ENCODE measurements around the gene TMEM129. TPM values are rescaled to one million over a fixed set of nuclear protein-coding genes. Genes with fewer than 3 reads are reported as not detected.

Gene TMEM129
- total and polyA plus RNA-seq, 4 donors: 15.2 to 44.5 (median 39.9) TPM

- WGBS (ENCODE audit: insufficient coverage): 81% methylated on average over 12 of the region's 13 CpGs
- peak in 1 of 6 donors; percentile 66 for DNase-seq (ENCODE audit: low read depth in 4 of 6, low spot score in 6 of 6)
These were observed 15.7 kb upstream of the TMEM129 start for GRCh38 chr4:1736812-1737211.

GRCh38 chr4:1735215-1735614 lies 14.1 kb upstream of the TMEM129 start:
- no peaks in the 10 kb centered on the region for H3K4me1 ChIP-seq (ENCODE audit: control insufficient read depth, insufficient read depth, low read length)
- no peak overlapping the region for H3K27ac ChIP-seq (ENCODE audit: low read depth, low read length)
- WGBS (ENCODE audit: insufficient coverage): 94% methylated on average over 20 of the region's 20 CpGs
- no peaks in the 10 kb centered on the region for H3K27me3 ChIP-seq (ENCODE audit: control insufficient read depth, insufficient read depth, low read length)
- H3K36me3 ChIP-seq (ENCODE audit: control insufficient read depth, insufficient read depth, low read length): peaks cover 77% of the 10 kb centered on the region
- no peaks in the 10 kb centered on the region for H3K9me3 ChIP-seq (ENCODE audit: control insufficient read depth, insufficient read depth, low read length)
- no peak overlapping the region for H3K4me3 ChIP-seq (ENCODE audit: low read depth, low read length)
- no peak for DNase-seq (ENCODE audit: low read depth in 4 of 6, low spot score in 6 of 6)

More at GRCh38 chr4:1736812-1737211, 15.7 kb upstream of the TMEM129 start:
- no peaks in the 10 kb centered on the region for H3K4me1 ChIP-seq (ENCODE audit: control insufficient read depth, insufficient read depth, low read length)
- peaks cover 78% of the 10 kb centered on the region for H3K36me3 ChIP-seq (ENCODE audit: control insufficient read depth, insufficient read depth, low read length)
- H3K9me3 ChIP-seq (ENCODE audit: control insufficient read depth, insufficient read depth, low read length): no peaks in the 10 kb centered on the region
- H3K27me3 ChIP-seq (ENCODE audit: control insufficient read depth, insufficient read depth, low read length): no peaks in the 10 kb centered on the region
- H3K27ac ChIP-seq (ENCODE audit: low read depth, low read length): no peak overlapping the region
- H3K4me3 ChIP-seq (ENCODE audit: low read depth, low read length): no peak overlapping the region

GRCh38 chr4:1732911-1733310 lies 11.8 kb upstream of the TMEM129 start:
- Histone ChIP-seq H3K27me3 (ENCODE audit: control insufficient read depth, insufficient read depth, low read length) (no peaks in the 10 kb centered on the region), H3K9me3 (ENCODE audit: control insufficient read depth, insufficient read depth, low read length) (no peaks in the 10 kb centered on the region), H3K4me1 (ENCODE audit: control insufficient read depth, insufficient read depth, low read length) (peaks cover 13% of the 10 kb centered on the region), H3K27ac (ENCODE audit: low read depth, low read length) (no peak overlapping the region), H3K36me3 (ENCODE audit: control insufficient read depth, insufficient read depth, low read length) (peaks cover 76% of the 10 kb centered on the region), H3K4me3 (ENCODE audit: low read depth, low read length) (no peak overlapping the region)
- 95% methylated on average over 8 of the region's 10 CpGs for WGBS (ENCODE audit: insufficient coverage)
- DNase-seq (ENCODE audit: low read depth in 4 of 6, low spot score in 6 of 6): no peak

GRCh38 chr4:1731180-1731579 lies 10.1 kb upstream of the TMEM129 start:
- H3K27me3 ChIP-seq (ENCODE audit: control insufficient read depth, insufficient read depth, low read length): no peaks in the 10 kb centered on the region
- H3K9me3 ChIP-seq (ENCODE audit: control insufficient read depth, insufficient read depth, low read length): no peaks in the 10 kb centered on the region
- no peak overlapping the region for H3K4me3 ChIP-seq (ENCODE audit: low read depth, low read length)
- H3K36me3 ChIP-seq (ENCODE audit: control insufficient read depth, insufficient read depth, low read length): peaks cover 74% of the 10 kb centered on the region
- 88% methylated on average over 7 of the region's 10 CpGs for WGBS (ENCODE audit: insufficient coverage)
- no peak for DNase-seq (ENCODE audit: low read depth in 4 of 6, low spot score in 6 of 6)
- no peak overlapping the region for H3K27ac ChIP-seq (ENCODE audit: low read depth, low read length)
- peaks cover 20% of the 10 kb centered on the region for H3K4me1 ChIP-seq (ENCODE audit: control insufficient read depth, insufficient read depth, low read length)

- 98% methylated on average over 13 of the region's 16 CpGs for WGBS (ENCODE audit: insufficient coverage)
- Histone ChIP-seq H3K36me3 (ENCODE audit: control insufficient read depth, insufficient read depth, low read length) (peaks cover 74% of the 10 kb centered on the region), H3K4me1 (ENCODE audit: control insufficient read depth, insufficient read depth, low read length) (peaks cover 24% of the 10 kb centered on the region), H3K27ac (ENCODE audit: low read depth, low read length) (no peak overlapping the region), H3K27me3 (ENCODE audit: control insufficient read depth, insufficient read depth, low read length) (no peaks in the 10 kb centered on the region), H3K9me3 (ENCODE audit: control insufficient read depth, insufficient read depth, low read length) (no peaks in the 10 kb centered on the region), H3K4me3 (ENCODE audit: low read depth, low read length) (no peak overlapping the region)
- no peak for DNase-seq (ENCODE audit: low read depth in 4 of 6, low spot score in 6 of 6)
These were observed 9.5 kb upstream of the TMEM129 start for GRCh38 chr4:1730532-1731135.

- H3K27ac ChIP-seq (ENCODE audit: low read depth, low read length): no peak overlapping the region
- no peaks in the 10 kb centered on the region for H3K27me3 ChIP-seq (ENCODE audit: control insufficient read depth, insufficient read depth, low read length)
These were observed 7.2 kb upstream of the TMEM129 start for GRCh38 chr4:1728061-1728980.

GRCh38 chr4:1727117-1728031 lies 6.3 kb upstream of the TMEM129 start:
- H3K36me3 ChIP-seq (ENCODE audit: control insufficient read depth, insufficient read depth, low read length): peaks cover 67% of the 10 kb centered on the region
- no peak overlapping the region for H3K4me3 ChIP-seq (ENCODE audit: low read depth, low read length)
- H3K27ac ChIP-seq (ENCODE audit: low read depth, low read length): no peak overlapping the region
- peaks cover 32% of the 10 kb centered on the region for H3K4me1 ChIP-seq (ENCODE audit: control insufficient read depth, insufficient read depth, low read length)
- 92% methylated on average over 17 of the region's 18 CpGs for WGBS (ENCODE audit: insufficient coverage)
- H3K27me3 ChIP-seq (ENCODE audit: control insufficient read depth, insufficient read depth, low read length): no peaks in the 10 kb centered on the region
- no peaks in the 10 kb centered on the region for H3K9me3 ChIP-seq (ENCODE audit: control insufficient read depth, insufficient read depth, low read length)
- no peak for DNase-seq (ENCODE audit: low read depth in 4 of 6, low spot score in 6 of 6)

More at GRCh38 chr4:1728061-1728980, 7.2 kb upstream of the TMEM129 start:
- no peak for DNase-seq (ENCODE audit: low read depth in 4 of 6, low spot score in 6 of 6)
- Histone ChIP-seq H3K9me3 (ENCODE audit: control insufficient read depth, insufficient read depth, low read length) (no peaks in the 10 kb centered on the region), H3K4me1 (ENCODE audit: control insufficient read depth, insufficient read depth, low read length) (peaks cover 24% of the 10 kb centered on the region), H3K4me3 (ENCODE audit: low read depth, low read length) (no peak overlapping the region), H3K36me3 (ENCODE audit: control insufficient read depth, insufficient read depth, low read length) (peaks cover 71% of the 10 kb centered on the region)
- 89% methylated on average over 28 of the region's 31 CpGs for whole genome bisulfite sequencing (ENCODE audit: insufficient coverage)

- no peaks in the 10 kb centered on the region for H3K9me3 ChIP-seq (ENCODE audit: control insufficient read depth, insufficient read depth, low read length)
- DNase-seq (ENCODE audit: low read depth in 4 of 6, low spot score in 6 of 6): peak in 5 of 6 donors; percentile 74 to 97 (median 83)
- no peak overlapping the region for H3K27ac ChIP-seq (ENCODE audit: low read depth, low read length)
- no peaks in the 10 kb centered on the region for H3K27me3 ChIP-seq (ENCODE audit: control insufficient read depth, insufficient read depth, low read length)
- H3K4me1 ChIP-seq (ENCODE audit: control insufficient read depth, insufficient read depth, low read length): peaks cover 42% of the 10 kb centered on the region
- WGBS (ENCODE audit: insufficient coverage): 52% methylated on average over 12 of the region's 17 CpGs
- no peak overlapping the region for H3K4me3 ChIP-seq (ENCODE audit: low read depth, low read length)
- H3K36me3 ChIP-seq (ENCODE audit: control insufficient read depth, insufficient read depth, low read length): peaks cover 67% of the 10 kb centered on the region
These were observed 5.2 kb upstream of the TMEM129 start for GRCh38 chr4:1726146-1726934.

- Histone ChIP-seq H3K4me1 (ENCODE audit: control insufficient read depth, insufficient read depth, low read length) (peaks cover 42% of the 10 kb centered on the region), H3K27ac (ENCODE audit: low read depth, low read length) (no peak overlapping the region), H3K36me3 (ENCODE audit: control insufficient read depth, insufficient read depth, low read length) (peaks cover 59% of the 10 kb centered on the region), H3K27me3 (ENCODE audit: control insufficient read depth, insufficient read depth, low read length) (no peaks in the 10 kb centered on the region), H3K4me3 (ENCODE audit: low read depth, low read length) (no peak overlapping the region), H3K9me3 (ENCODE audit: control insufficient read depth, insufficient read depth, low read length) (no peaks in the 10 kb centered on the region)
- 92% methylated on average over 8 of the region's 10 CpGs for WGBS (ENCODE audit: insufficient coverage)
- DNase-seq (ENCODE audit: low read depth in 4 of 6, low spot score in 6 of 6): no peak
These were observed 4.4 kb upstream of the TMEM129 start for GRCh38 chr4:1725521-1725920.

Measured in spinal cord (tissue), 10 donors.